GM21737 (cell line): ENCODE data around the gene BAG5.
"Not testable (repeated sequence)": the region's sequence is repeated elsewhere in the genome, so short reads cannot be mapped to it uniquely, and the experiment has no call there.

Source experiments
- ATAC-seq: cut with Tn5 transposase; IDR thresholded peaks from one replicate; pipeline ENCODE4 v1.9.1; 2021; ENCODE audit warnings: mild to moderate bottlenecking, moderate library complexity; ENCODE audit not compliant: unreplicated experiment

The BAG5 gene

GRCh38 chr14:103524002-103524935 lies 38.2 kb downstream of the BAG5 start:
- ATAC-seq: no peak

- no peak for ATAC-seq
Measured at GRCh38 chr14:103523575-103523954, 38.9 kb downstream of the BAG5 start.

GRCh38 chr14:103522649-103523574 lies 39.5 kb downstream of the BAG5 start, which contains the start of gene CKB:
Gene CKB (minus strand): TSS chr14:103522830. CDS start chr14:103522493, 337 bp downstream.
- no peak for ATAC-seq

- ATAC-seq: no peak
Measured at GRCh38 chr14:103521951-103522563, 40.4 kb downstream of the BAG5 start.

GRCh38 chr14:103521438-103521950 lies 41.0 kb downstream of the BAG5 start:
- peak; percentile 3 for ATAC-seq

- peak; percentile 36 for ATAC-seq
Measured at GRCh38 chr14:103520657-103521437, 41.6 kb downstream of the BAG5 start.

- no peak for ATAC-seq
Measured at GRCh38 chr14:103520269-103520656, 42.2 kb downstream of the BAG5 start.

GRCh38 chr14:103519837-103520212 lies 42.6 kb downstream of the BAG5 start:
- no peak for ATAC-seq

GRCh38 chr14:103519043-103519836 lies 43.2 kb downstream of the BAG5 start:
- no peak for ATAC-seq

- ATAC-seq: no peak
Measured at GRCh38 chr14:103518422-103519042, 43.9 kb downstream of the BAG5 start.

- ATAC-seq: no peak
Measured at GRCh38 chr14:103517721-103518421, 44.6 kb downstream of the BAG5 start.

- ATAC-seq: no peak
Measured at GRCh38 chr14:103517174-103517566, 45.3 kb downstream of the BAG5 start.

- ATAC-seq: no peak
Measured at GRCh38 chr14:103516426-103517173, 45.9 kb downstream of the BAG5 start.

- no peak for ATAC-seq
Measured at GRCh38 chr14:103514596-103515421, 47.6 kb downstream of the BAG5 start.

GRCh38 chr14:103512701-103513611 lies 49.5 kb downstream of the BAG5 start:
- ATAC-seq: no peak

GRCh38 chr14:103512180-103512579 lies 50.3 kb downstream of the BAG5 start:
- ATAC-seq: not testable (repeated sequence)
